T-cell (primary cell): ENCODE data around the gene PTCD1. TPM values are rescaled to one million over a fixed set of nuclear protein-coding genes. Genes with fewer than 3 reads are reported as not detected.
A peak's percentile ranks its signal among the peaks of the same experiment; 100 is the strongest.
"Not testable (repeated sequence)": the region's sequence is repeated elsewhere in the genome, so short reads cannot be mapped to it uniquely, and the experiment has no call there.

Experiments
- ATAC-seq, 4 experiments: fragments of 200-7000 bp in 3 of 4; fragments of 150-1000 bp in 1 of 4; cut with Tn5 transposase; replicated peaks in 1 of 4; 1 replicate in 3 of 4; 2 replicates in 1 of 4; pipeline ENCODE4 v1.10.0; 2021; ENCODE audit warnings: moderate library complexity in 3 of 4, mild to moderate bottlenecking in 2 of 4, moderate number of reproducible peaks in 1 of 4
- CTCF ChIA-PET, 2 donors: fragments of 300-600 bp; sonication (Branson Sonifier 250); formaldehyde crosslinking; loops; one replicate each; lab custom pipeline; 2022; ENCODE audit warnings: antibody characterized with exemption in 2 of 2; lab: Charles Lee
- POLR2A ChIA-PET, 2 donors: fragments of 300-600 bp; sonication (Branson Sonifier 250); formaldehyde crosslinking; loops; one replicate each; lab custom pipeline; 2022; ENCODE audit warnings: antibody characterized with exemption in 2 of 2; lab: Charles Lee
- DNase-seq, 35 experiments: peaks; one replicate each; pipeline versions ENCODE4 v3.0.0 to v3.0.0-alpha.2; 2013 to 2023
- H3K27ac ChIP-seq: one replicate; pipeline ENCODE4 v1.5.1; 2013; ENCODE audit warnings: low read length
- H3K27me3 ChIP-seq, 2 experiments: replicated peaks in 1 of 2; 1 replicate in 1 of 2; 2 replicates in 1 of 2; pipeline versions ENCODE4 v1.6.1 to v1.7.0; 2013; ENCODE audit warnings: low read length in 1 of 2, mixed read lengths in 1 of 2; ENCODE audit not compliant: control insufficient read depth in 2 of 2, insufficient read depth in 2 of 2; ENCODE audit errors: extremely low read depth in 1 of 2
- H3K36me3 ChIP-seq, 2 donors: 1 replicate in 1 of 2; 2 replicates in 1 of 2; pipeline versions ENCODE4 v1.6.1 to v1.7.0; 2013; ENCODE audit warnings: low read length in 1 of 2; ENCODE audit not compliant: control insufficient read depth in 2 of 2, insufficient read depth in 1 of 2; ENCODE audit errors: extremely low read depth in 1 of 2
- H3K4me1 ChIP-seq, 2 experiments: 1 replicate in 1 of 2; 2 replicates in 1 of 2; pipeline versions ENCODE4 v1.6.1 to v1.7.0; 2013; ENCODE audit warnings: low read length in 2 of 2, mixed read lengths in 1 of 2; ENCODE audit not compliant: insufficient read depth in 2 of 2, control insufficient read depth in 1 of 2; ENCODE audit errors: extremely low read depth in 1 of 2
- H3K4me3 ChIP-seq, 2 donors: 1 replicate in 1 of 2; 2 replicates in 1 of 2; pipeline versions ENCODE4 v1.5.1 to v1.7.0; 2013; ENCODE audit warnings: mild to moderate bottlenecking in 2 of 2, low read length in 1 of 2, moderate library complexity in 1 of 2; ENCODE audit not compliant: control insufficient read depth in 1 of 2; ENCODE audit errors: extremely low read depth in 1 of 2
- H3K9me3 ChIP-seq: 2 replicates; pipeline ENCODE4 v1.7.0; 2013
- H3K27ac Mint-ChIP-seq, 2 donors: one replicate each; pipeline ENCODE4 v1.8.0; 2020 to 2021; ENCODE audit warnings: mild to moderate bottlenecking in 2 of 2, mixed read lengths in 2 of 2
- H3K27me3 Mint-ChIP-seq, 2 donors: one replicate each; pipeline ENCODE4 v1.8.0; 2021 to 2022; ENCODE audit warnings: mixed read lengths in 2 of 2
- H3K36me3 Mint-ChIP-seq: one replicate; pipeline ENCODE4 v1.8.0; 2021; ENCODE audit warnings: mixed read lengths
- H3K4me1 Mint-ChIP-seq, 3 donors: one replicate each; pipeline ENCODE4 v1.8.0; 2020 to 2022; ENCODE audit warnings: mixed read lengths in 3 of 3, mild to moderate bottlenecking in 1 of 3
- H3K4me3 Mint-ChIP-seq, 3 donors: one replicate each; pipeline ENCODE4 v1.8.0; 2020 to 2022; ENCODE audit warnings: mild to moderate bottlenecking in 3 of 3, mixed read lengths in 3 of 3, moderate library complexity in 3 of 3
- H3K9me3 Mint-ChIP-seq, 3 donors: one replicate each; pipeline ENCODE4 v1.8.0; 2020 to 2022; ENCODE audit warnings: mixed read lengths in 3 of 3
- WGBS: methylation state at CpG from one replicate; pipeline ENCODE4 v1.1.5; 2013; ENCODE audit warnings: missing lambda C conversion rate; ENCODE audit not compliant: insufficient coverage; 5-methylcytosine and 5-hydroxymethylcytosine counted together
- total RNA-seq, 35 experiments: library from RNA in 6 of 35; stranded (reverse) in 6 of 35; fragments of 120-200 nt in 1 of 35; gene quantifications; one replicate each; pipeline versions ENCODE4 v1.2.1 to v1.2.4 and lab custom pipeline; 2013 to 2026

Gene PTCD1
- total RNA-seq, 5 donors from 2014 or later (not counting 1 experiment from before 2014, with no cell fraction given), result 5.4 to 11.6 (median 10.5) TPM

GRCh38 chr7:99380032-99380822 lies 58.4 kb downstream of the PTCD1 start:
- ATAC-seq, result peak in 2 of 4 experiments; percentile 2 to 13
- H3K36me3 ChIP-seq, result peaks cover 5 to 38% of the 10 kb centered on the region in 2 donors
- peaks cover 17% of the 10 kb centered on the region for H3K36me3 Mint-ChIP-seq

GRCh38 chr7:99379693-99380031 lies 58.9 kb downstream of the PTCD1 start:
- H3K27ac ChIP-seq, result peak overlapping the region; percentile 99
- peak overlapping the region; percentile 93 to 95 for H3K27ac Mint-ChIP-seq
- ATAC-seq, H3K9me3 ChIP-seq, H3K27me3 Mint-ChIP-seq, H3K27me3 ChIP-seq, H3K9me3 Mint-ChIP-seq: not testable (repeated sequence)
- peak overlapping the region; percentile 39 to 40 for H3K4me3 ChIP-seq
- peaks cover 5 to 37% of the 10 kb centered on the region in 2 donors for H3K36me3 ChIP-seq
- H3K4me3 Mint-ChIP-seq, result peak overlapping the region; percentile 68 to 78 (median 72)
- DNase-seq, result peak in 1 of 35 experiments; percentile 11
- H3K36me3 Mint-ChIP-seq, result peaks cover 17% of the 10 kb centered on the region
- WGBS, result no CpG with 5 or more reads among the region's 7 CpGs
- peaks cover 27 to 92% of the 10 kb centered on the region in 2 experiments for H3K4me1 ChIP-seq
- ChIA-PET CTCF (interaction anchor here in 1 of 2 donors (0.6 to 0.9 kb wide), 2 partner anchors 29 to 87 kb away, joined by 4 to 5 read pairs; partner anchors contain the start of genes BUD31 and PDAP1), POLR2A (interaction anchor here (0.5 to 0.7 kb wide), 2 partner anchors 22 to 178 kb away, joined by 4 to 7 read pairs; no protein-coding TSS in a partner anchor)
- peaks cover 63 to 70% (median 64%) of the 10 kb centered on the region in 3 donors for H3K4me1 Mint-ChIP-seq

More at GRCh38 chr7:99380032-99380822, 58.4 kb downstream of the PTCD1 start:
- POLR2A ChIA-PET, result interaction anchor here in 1 of 2 donors (1.0 kb wide), 2 partner anchors 13 to 29 kb away, joined by 3 to 7 read pairs; partner anchors contain the start of genes BUD31 and PDAP1
- Mint-ChIP-seq H3K27ac (peak overlapping the region; percentile 93 to 95), H3K4me3 (peak overlapping the region; percentile 68 to 78 (median 72)), H3K9me3 (no peaks in the 10 kb centered on the region), H3K4me1 (peaks cover 63 to 70% (median 64%) of the 10 kb centered on the region in 3 donors), H3K27me3 (no peaks in the 10 kb centered on the region)
- Histone ChIP-seq H3K4me3 (peak overlapping the region; percentile 39 to 40), H3K27me3 (no peaks in the 10 kb centered on the region), H3K4me1 (peaks cover 27 to 98% of the 10 kb centered on the region in 2 experiments), H3K27ac (peak overlapping the region; percentile 99), H3K9me3 (no peaks in the 10 kb centered on the region)
- CTCF ChIA-PET, result interaction anchor here in 1 of 2 donors (0.8 to 1.2 kb wide), 2 partner anchors 13 to 29 kb away, joined by 3 to 4 read pairs; partner anchors contain the start of genes BUD31 and PDAP1
- 0% methylated on average over 3 of the region's 12 CpGs for WGBS
- peak in 9 of 35 experiments; percentile 13 to 63 (median 32) for DNase-seq

- H3K4me1 ChIP-seq, result peaks cover 27 to 86% of the 10 kb centered on the region in 2 experiments
- DNase-seq, result peak in 29 of 35 experiments; percentile 30 to 81 (median 46)
- no peaks in the 10 kb centered on the region for H3K27me3 Mint-ChIP-seq
- 0% methylated on average over 3 of the region's 7 CpGs for WGBS
- peak overlapping the region; percentile 93 to 95 for H3K27ac Mint-ChIP-seq
- H3K36me3 ChIP-seq, result peaks cover 5 to 35% of the 10 kb centered on the region in 2 donors
- peaks cover 17% of the 10 kb centered on the region for H3K36me3 Mint-ChIP-seq
- H3K4me3 Mint-ChIP-seq, result peak overlapping the region; percentile 63 to 72 (median 68)
- H3K27me3 ChIP-seq, result no peaks in the 10 kb centered on the region
- POLR2A ChIA-PET, result interaction anchor here (0.5 to 0.7 kb wide), 2 partner anchors 21 to 178 kb away, joined by 4 to 7 read pairs; no protein-coding TSS in a partner anchor
- H3K27ac ChIP-seq, result peak overlapping the region; percentile 99
- H3K9me3 Mint-ChIP-seq, result no peaks in the 10 kb centered on the region
- peak overlapping the region; percentile 39 to 40 for H3K4me3 ChIP-seq
- no peaks in the 10 kb centered on the region for H3K9me3 ChIP-seq
- peaks cover 58 to 65% (median 59%) of the 10 kb centered on the region in 3 donors for H3K4me1 Mint-ChIP-seq
- peak in 1 of 4 experiments; percentile 22 for ATAC-seq
- CTCF ChIA-PET, result interaction anchor here in 1 of 2 donors (0.6 to 0.9 kb wide), 2 partner anchors 30 to 87 kb away, joined by 4 to 5 read pairs; partner anchors contain the start of genes BUD31 and PDAP1
Measured at GRCh38 chr7:99379043-99379577, 59.5 kb downstream of the PTCD1 start.

- CTCF ChIA-PET, result interaction anchor here (0.6 to 1.2 kb wide), 2 partner anchors 16 to 33 kb away, joined by 3 to 5 read pairs; partner anchors contain the start of genes BUD31 (in 1 of the 2) and PDAP1 (in 1 of the 2)
- Mint-ChIP-seq H3K4me3 (peak overlapping the region; percentile 72 to 85 (median 74)), H3K27ac (peak overlapping the region; percentile 84 to 88), H3K9me3 (no peaks in the 10 kb centered on the region), H3K4me1 (peaks cover 41 to 45% (median 45%) of the 10 kb centered on the region in 3 donors), H3K36me3 (peaks cover 10% of the 10 kb centered on the region), H3K27me3 (no peaks in the 10 kb centered on the region)
- H3K27ac ChIP-seq, result peak overlapping the region; percentile 89
- POLR2A ChIA-PET, result interaction anchor here (0.7 to 1.4 kb wide), 3 partner anchors 33 to 257 kb away, joined by 5 to 6 read pairs (median 5); partner anchors contain the start of genes BUD31 (in 1 of the 2) and PDAP1 (in 1 of the 2)
- ATAC-seq, result peak; percentile 25 to 54 (median 48)
- H3K9me3 ChIP-seq, result no peaks in the 10 kb centered on the region
- peaks cover 16 to 59% of the 10 kb centered on the region in 2 experiments for H3K4me1 ChIP-seq
- peaks cover 0 to 15% of the 10 kb centered on the region in 2 donors for H3K36me3 ChIP-seq
- H3K4me3 ChIP-seq, result peak overlapping the region; percentile 75 to 79
- peak in 31 of 35 experiments; percentile 24 to 74 (median 43) for DNase-seq
- no peaks in the 10 kb centered on the region for H3K27me3 ChIP-seq
- WGBS, result under 1% methylated on average over 38 of the region's 58 CpGs
Measured at GRCh38 chr7:99375070-99375807, 63.4 kb downstream of the PTCD1 start.

- H3K4me1 ChIP-seq, result peaks cover 10 to 51% of the 10 kb centered on the region in 2 experiments
- under 1% methylated on average over 75 of the region's 95 CpGs for WGBS
- no peaks in the 10 kb centered on the region for H3K9me3 Mint-ChIP-seq
Measured at GRCh38 chr7:99374111-99375064, 64.2 kb downstream of the PTCD1 start, which contains the start of gene ARPC1B. TSS of gene ARPC1B (plus strand) at chr7:99374730. CDS start at chr7:99385715, 10,985 bp downstream.

More at GRCh38 chr7:99374111-99375064, 64.2 kb downstream of the PTCD1 start, which contains the start of gene ARPC1B:
- Histone ChIP-seq H3K4me3 (peak within 1 kb of the TSS; percentile 75 to 79), H3K9me3 (no peaks in the 10 kb centered on the region), H3K27ac (peak within 1 kb of the TSS; percentile 89), H3K27me3 (no peaks in the 10 kb centered on the region), H3K36me3 (peaks cover 0 to 15% of the 10 kb centered on the region in 2 donors)
- Mint-ChIP-seq H3K4me3 (peak within 1 kb of the TSS; percentile 78 to 85 (median 80)), H3K27ac (peak within 1 kb of the TSS; percentile 84 to 88), H3K4me1 (peaks cover 33 to 36% (median 36%) of the 10 kb centered on the region in 3 donors), H3K36me3 (peaks cover 10% of the 10 kb centered on the region), H3K27me3 (no peaks in the 10 kb centered on the region)
- ChIA-PET CTCF (interaction anchor here (0.6 to 1.2 kb wide), 2 partner anchors 15 to 34 kb away, joined by 3 to 5 read pairs; partner anchors contain the start of genes BUD31 (in 1 of the 2) and PDAP1 (in 1 of the 2)), POLR2A (interaction anchor here (0.7 to 1.1 kb wide), 3 partner anchors 14 to 183 kb away, joined by 5 to 9 read pairs (median 6); partner anchors contain the start of genes BUD31 (in 1 of the 2) and PDAP1 (in 1 of the 2))
- peak; percentile 70 to 88 (median 85) for ATAC-seq
- DNase-seq, result peak; percentile 55 to 93 (median 81)
